OCI-M1 (cell line): ENCODE data around the gene THNSL1.

ENCODE experiments used
- DNase-seq: peaks from one replicate; lab custom pipeline; 2025; lab: John Stamatoyannopoulos, UW

The THNSL1 gene

GRCh38 chr10:25061125-25061524, 44.7 kb downstream of the THNSL1 start:
- DNase-seq: no peak

GRCh38 chr10:25061711-25062449, 45.5 kb downstream of the THNSL1 start:
- DNase-seq: no peak

GRCh38 chr10:25063157-25063556, 46.7 kb downstream of the THNSL1 start:
- no peak for DNase-seq

GRCh38 chr10:25063644-25064043, 47.2 kb downstream of the THNSL1 start:
- no peak for DNase-seq

GRCh38 chr10:25064401-25064800, 48.0 kb downstream of the THNSL1 start:
- no peak for DNase-seq

GRCh38 chr10:25065761-25066476, 49.5 kb downstream of the THNSL1 start:
- DNase-seq: no peak

GRCh38 chr10:25068152-25069058, 52.0 kb downstream of the THNSL1 start:
- DNase-seq: no peak

GRCh38 chr10:25071227-25071626, 54.8 kb downstream of the THNSL1 start:
- no peak for DNase-seq

GRCh38 chr10:25072786-25073185, 56.4 kb downstream of the THNSL1 start:
- DNase-seq: no peak

GRCh38 chr10:25075825-25076224, 59.4 kb downstream of the THNSL1 start:
- DNase-seq: no peak
